Measurements from ENCODE around the gene CFAP65.
A peak's percentile ranks its signal among the peaks of the same experiment; 100 is the strongest.

CFAP65 gene

DNA sequence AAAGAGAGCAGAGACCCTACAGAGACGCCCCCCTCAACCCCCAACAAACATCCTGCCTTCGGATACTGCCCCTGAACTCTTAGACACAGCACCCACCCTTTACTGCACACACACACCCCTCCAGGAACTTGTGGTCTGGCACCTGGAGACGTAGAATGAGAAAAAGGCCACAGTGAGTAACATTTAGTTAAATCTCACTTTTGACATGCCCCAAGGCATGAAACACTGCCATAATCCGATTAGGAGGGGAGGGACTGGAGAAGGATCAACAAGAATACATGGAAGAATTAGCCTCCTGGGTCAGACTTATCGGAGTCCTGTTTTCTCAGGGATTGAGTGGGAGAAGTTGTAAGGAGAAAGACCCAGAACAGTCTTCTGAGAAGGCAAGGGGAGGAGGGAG is 77.7 kb downstream of the CFAP65 start:
- peaks cover 60% of the 10 kb centered on the region for H3K27me3 ChIP-seq (ENCODE audit: control insufficient read depth, insufficient read depth, low read length)
- H3K9ac ChIP-seq (ENCODE audit: low read length): peak overlapping the region; percentile 31
- peaks cover 18% of the 10 kb centered on the region for H3K4me1 ChIP-seq (ENCODE audit: control insufficient read depth, low read depth, low read length)
- no peaks in the 10 kb centered on the region for H3K36me3 ChIP-seq (ENCODE audit: control insufficient read depth, low read depth, low read length)
- H3K4me3 ChIP-seq (ENCODE audit: low read length): peak overlapping the region; percentile 67
- no peak overlapping the region for H3K27ac ChIP-seq (ENCODE audit: low read length)
- no peaks in the 10 kb centered on the region for H3K9me3 ChIP-seq (ENCODE audit: control insufficient read depth, low read depth, low read length)

DNA sequence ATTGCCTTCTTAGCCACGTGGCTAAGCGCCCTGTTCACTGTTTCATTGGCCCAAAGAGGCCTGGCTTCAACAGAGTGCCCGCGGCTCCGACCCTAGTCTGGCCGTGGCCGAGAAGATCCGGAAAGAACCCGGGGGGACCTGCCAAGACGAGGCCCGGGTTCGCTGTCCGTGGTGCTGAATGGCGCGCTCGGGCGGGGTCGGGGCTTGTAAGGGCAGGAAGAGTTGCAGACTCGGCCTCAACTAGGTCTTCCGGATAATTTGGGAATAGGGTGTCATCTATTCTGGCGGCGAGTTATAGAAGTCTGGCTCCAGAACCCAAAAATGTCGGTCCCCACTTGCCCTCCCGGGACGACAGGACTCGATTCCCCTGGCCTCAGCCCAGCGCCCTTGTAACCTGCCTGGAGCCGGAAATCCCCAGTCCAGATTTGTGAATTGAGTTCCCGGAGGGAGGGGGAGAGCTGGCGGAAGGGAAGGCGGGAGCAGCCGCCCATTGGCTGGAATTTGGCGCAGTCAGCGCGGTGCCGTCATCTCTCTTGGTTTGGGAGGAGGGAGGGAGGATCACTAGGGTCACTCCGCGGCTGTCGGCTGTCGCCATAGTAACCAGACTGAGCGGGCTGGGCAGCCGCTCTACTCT is 78.3 kb downstream of the CFAP65 start:
- peaks cover 60% of the 10 kb centered on the region for H3K27me3 ChIP-seq (ENCODE audit: control insufficient read depth, insufficient read depth, low read length)
- no peak overlapping the region for H3K27ac ChIP-seq (ENCODE audit: low read length)
- H3K4me3 ChIP-seq (ENCODE audit: low read length): peak overlapping the region; percentile 67

DNA sequence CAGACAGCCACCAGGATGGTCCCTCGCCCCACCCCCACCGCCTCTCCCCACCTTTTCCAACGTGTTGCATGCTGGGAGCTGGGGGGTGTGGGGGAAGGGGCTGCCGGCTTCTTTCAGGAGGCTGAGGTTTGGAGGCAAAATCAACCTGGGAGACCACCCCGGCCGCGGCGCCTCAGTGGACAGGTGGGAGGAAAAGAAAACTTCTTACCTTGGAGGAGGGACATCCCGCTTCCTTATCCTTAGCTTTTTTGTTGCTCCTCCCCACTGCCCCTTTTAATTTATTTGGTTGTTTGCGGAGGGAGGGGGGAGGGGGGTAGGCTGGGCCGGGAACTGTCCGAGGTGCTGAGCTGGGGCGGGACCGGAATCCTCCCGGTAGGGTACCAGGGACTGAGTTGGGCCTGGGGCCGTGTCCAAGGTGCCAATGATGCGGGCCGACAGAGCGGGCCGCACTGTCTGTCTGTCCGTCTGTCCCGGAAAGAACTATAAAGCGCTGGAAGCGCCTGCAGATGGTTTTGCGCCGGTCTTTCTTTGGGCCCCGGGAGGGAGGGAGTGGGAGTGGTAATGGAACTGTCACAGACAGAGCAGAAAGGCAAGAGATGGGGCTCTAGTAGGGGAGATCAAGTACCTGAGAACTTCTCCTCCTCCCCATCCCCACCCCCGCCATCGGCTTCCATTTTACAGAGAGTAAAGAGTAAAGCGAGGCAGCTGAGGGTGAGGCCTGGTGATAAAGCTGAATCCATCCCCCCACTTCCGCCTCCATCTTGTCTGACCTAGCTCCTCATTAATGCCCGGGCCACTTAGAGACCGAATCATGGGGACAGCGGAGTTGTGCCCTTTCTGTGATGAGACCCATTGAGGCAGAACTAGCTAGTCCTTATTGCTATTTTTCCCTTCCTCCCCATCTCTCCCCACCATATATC is 79.4 kb downstream of the CFAP65 start:
- Histone ChIP-seq H3K9ac (ENCODE audit: low read length) (no peak overlapping the region), H3K4me1 (ENCODE audit: control insufficient read depth, low read depth, low read length) (peaks cover 18% of the 10 kb centered on the region), H3K9me3 (ENCODE audit: control insufficient read depth, low read depth, low read length) (no peaks in the 10 kb centered on the region), H3K36me3 (ENCODE audit: control insufficient read depth, low read depth, low read length) (no peaks in the 10 kb centered on the region), H3K4me3 (ENCODE audit: low read length) (peak overlapping the region; percentile 0), H3K27ac (ENCODE audit: low read length) (no peak overlapping the region), H3K27me3 (ENCODE audit: control insufficient read depth, insufficient read depth, low read length) (peaks cover 63% of the 10 kb centered on the region)

More for the DNA sequence above, 78.3 kb downstream of the CFAP65 start:
- peaks cover 18% of the 10 kb centered on the region for H3K4me1 ChIP-seq (ENCODE audit: control insufficient read depth, low read depth, low read length)
- no peaks in the 10 kb centered on the region for H3K9me3 ChIP-seq (ENCODE audit: control insufficient read depth, low read depth, low read length)
- H3K9ac ChIP-seq (ENCODE audit: low read length): no peak overlapping the region
- no peaks in the 10 kb centered on the region for H3K36me3 ChIP-seq (ENCODE audit: control insufficient read depth, low read depth, low read length)

DNA sequence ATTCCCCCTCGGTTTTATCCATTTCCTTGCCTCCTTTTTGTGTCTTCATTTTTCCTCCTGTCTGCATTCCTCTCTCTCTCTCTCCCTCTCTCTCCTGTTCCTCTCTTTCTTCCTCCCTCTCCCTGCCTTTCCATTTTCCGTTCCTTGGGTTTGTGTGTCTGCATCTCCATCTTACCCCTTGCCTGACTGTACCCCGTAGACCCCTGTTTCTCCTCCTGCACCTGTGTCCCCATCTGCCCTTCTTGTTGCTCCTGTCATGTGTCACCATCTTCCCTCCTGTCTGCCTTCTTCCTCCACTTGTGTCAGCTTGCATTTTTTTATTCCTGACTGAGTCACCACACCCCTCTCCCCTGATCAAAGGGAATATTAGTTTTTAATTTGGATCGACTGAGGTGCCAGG is 80.1 kb downstream of the CFAP65 start:
- Histone ChIP-seq H3K4me3 (ENCODE audit: low read length) (peak overlapping the region; percentile 0), H3K36me3 (ENCODE audit: control insufficient read depth, low read depth, low read length) (no peaks in the 10 kb centered on the region), H3K27ac (ENCODE audit: low read length) (no peak overlapping the region), H3K27me3 (ENCODE audit: control insufficient read depth, insufficient read depth, low read length) (peaks cover 69% of the 10 kb centered on the region), H3K9ac (ENCODE audit: low read length) (no peak overlapping the region), H3K9me3 (ENCODE audit: control insufficient read depth, low read depth, low read length) (no peaks in the 10 kb centered on the region), H3K4me1 (ENCODE audit: control insufficient read depth, low read depth, low read length) (peaks cover 18% of the 10 kb centered on the region)

- Histone ChIP-seq H3K9me3 (ENCODE audit: control insufficient read depth, low read depth, low read length) (no peaks in the 10 kb centered on the region), H3K4me1 (ENCODE audit: control insufficient read depth, low read depth, low read length) (peaks cover 18% of the 10 kb centered on the region), H3K36me3 (ENCODE audit: control insufficient read depth, low read depth, low read length) (no peaks in the 10 kb centered on the region), H3K27ac (ENCODE audit: low read length) (no peak overlapping the region), H3K9ac (ENCODE audit: low read length) (no peak overlapping the region), H3K4me3 (ENCODE audit: low read length) (peak overlapping the region; percentile 0), H3K27me3 (ENCODE audit: control insufficient read depth, insufficient read depth, low read length) (peaks cover 71% of the 10 kb centered on the region)
Observed at GRCh38 chr2:218960309-218961165, 80.8 kb downstream of the CFAP65 start.

DNA sequence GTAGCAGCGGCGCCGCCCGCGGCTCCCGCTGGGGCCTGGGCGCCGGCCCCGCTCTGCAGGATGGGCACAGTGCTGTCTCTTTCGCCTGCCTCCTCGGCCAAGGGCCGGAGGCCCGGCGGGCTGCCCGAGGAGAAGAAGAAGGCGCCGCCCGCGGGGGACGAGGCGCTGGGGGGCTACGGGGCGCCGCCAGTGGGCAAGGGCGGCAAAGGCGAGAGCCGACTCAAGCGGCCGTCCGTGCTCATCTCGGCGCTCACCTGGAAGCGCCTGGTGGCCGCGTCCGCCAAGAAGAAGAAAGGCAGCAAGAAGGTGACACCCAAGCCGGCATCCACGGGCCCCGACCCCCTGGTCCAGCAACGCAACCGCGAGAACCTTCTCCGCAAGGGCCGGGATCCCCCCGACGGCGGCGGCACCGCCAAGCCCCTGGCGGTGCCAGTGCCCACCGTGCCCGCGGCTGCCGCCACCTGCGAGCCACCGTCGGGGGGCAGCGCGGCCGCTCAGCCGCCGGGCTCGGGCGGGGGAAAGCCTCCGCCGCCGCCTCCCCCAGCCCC is 81.5 kb downstream of the CFAP65 start:
- H3K36me3 ChIP-seq (ENCODE audit: control insufficient read depth, low read depth, low read length): no peaks in the 10 kb centered on the region
- H3K9me3 ChIP-seq (ENCODE audit: control insufficient read depth, low read depth, low read length): no peaks in the 10 kb centered on the region
- peaks cover 18% of the 10 kb centered on the region for H3K4me1 ChIP-seq (ENCODE audit: control insufficient read depth, low read depth, low read length)
- H3K9ac ChIP-seq (ENCODE audit: low read length): no peak overlapping the region
- H3K4me3 ChIP-seq (ENCODE audit: low read length): peak overlapping the region; percentile 61
- no peak overlapping the region for H3K27ac ChIP-seq (ENCODE audit: low read length)
- H3K27me3 ChIP-seq (ENCODE audit: control insufficient read depth, insufficient read depth, low read length): peaks cover 76% of the 10 kb centered on the region

- no peaks in the 10 kb centered on the region for H3K9me3 ChIP-seq (ENCODE audit: control insufficient read depth, low read depth, low read length)
- peaks cover 76% of the 10 kb centered on the region for H3K27me3 ChIP-seq (ENCODE audit: control insufficient read depth, insufficient read depth, low read length)
- no peaks in the 10 kb centered on the region for H3K36me3 ChIP-seq (ENCODE audit: control insufficient read depth, low read depth, low read length)
- no peak within 1 kb of the TSS for H3K9ac ChIP-seq (ENCODE audit: low read length)
- H3K4me3 ChIP-seq (ENCODE audit: low read length): peak within 1 kb of the TSS; percentile 61
- H3K27ac ChIP-seq (ENCODE audit: low read length): no peak within 1 kb of the TSS
- H3K4me1 ChIP-seq (ENCODE audit: control insufficient read depth, low read depth, low read length): peaks cover 14% of the 10 kb centered on the region
Observed at GRCh38 chr2:218959141-218959731, 82.1 kb downstream of the CFAP65 start, which contains the start of gene CDK5R2. CDK5R2 (plus strand) TSS chr2:218959666; CDS start chr2:218959821, 155 bp downstream.

DNA sequence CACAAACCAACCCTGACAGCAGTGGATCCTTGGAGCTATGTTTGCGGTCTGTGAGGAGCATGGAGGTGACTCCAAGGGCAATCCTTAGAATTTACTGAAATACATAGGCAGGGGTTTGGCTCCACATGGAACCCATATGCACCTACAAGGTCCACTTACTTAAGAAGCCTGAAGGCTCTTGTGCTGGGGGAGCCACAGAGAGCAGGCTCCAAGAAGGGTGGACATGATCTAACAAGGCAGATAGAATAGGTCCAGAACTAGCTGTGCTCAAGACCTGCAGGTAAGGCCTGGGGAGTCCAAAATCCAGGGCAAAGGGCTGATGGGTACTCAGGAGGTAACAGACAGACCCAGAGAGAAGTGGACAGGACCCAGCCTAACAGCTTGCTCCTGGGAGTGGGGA is 83.0 kb downstream of the CFAP65 start:
- Histone ChIP-seq H3K9me3 (ENCODE audit: control insufficient read depth, low read depth, low read length) (no peaks in the 10 kb centered on the region), H3K36me3 (ENCODE audit: control insufficient read depth, low read depth, low read length) (no peaks in the 10 kb centered on the region), H3K27me3 (ENCODE audit: control insufficient read depth, insufficient read depth, low read length) (peaks cover 72% of the 10 kb centered on the region), H3K9ac (ENCODE audit: low read length) (no peak overlapping the region), H3K4me3 (ENCODE audit: low read length) (no peak overlapping the region), H3K4me1 (ENCODE audit: control insufficient read depth, low read depth, low read length) (peaks cover 5% of the 10 kb centered on the region), H3K27ac (ENCODE audit: low read length) (no peak overlapping the region)

DNA sequence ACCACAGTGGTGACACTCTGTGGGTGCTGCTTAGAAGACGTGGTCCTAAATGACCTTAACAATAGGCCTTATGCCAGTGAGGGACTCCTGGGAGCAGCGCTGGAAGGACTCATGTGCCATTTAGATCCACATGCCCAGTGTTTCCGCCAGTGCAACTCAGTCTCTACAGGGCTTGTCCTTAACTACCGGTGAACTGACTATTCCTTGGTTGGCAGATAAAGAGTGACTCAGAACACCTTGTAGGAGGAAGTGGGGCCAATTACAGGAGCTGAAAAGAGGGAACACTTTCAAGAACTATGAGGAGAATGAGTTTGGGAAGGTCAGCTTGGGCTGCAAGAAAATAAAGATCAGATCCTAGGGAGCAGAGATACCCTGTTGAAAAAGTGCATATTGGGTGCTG is 83.6 kb downstream of the CFAP65 start:
- Histone ChIP-seq H3K4me3 (ENCODE audit: low read length) (no peak overlapping the region), H3K4me1 (ENCODE audit: control insufficient read depth, low read depth, low read length) (peaks cover 5% of the 10 kb centered on the region), H3K9me3 (ENCODE audit: control insufficient read depth, low read depth, low read length) (no peaks in the 10 kb centered on the region), H3K36me3 (ENCODE audit: control insufficient read depth, low read depth, low read length) (no peaks in the 10 kb centered on the region), H3K9ac (ENCODE audit: low read length) (no peak overlapping the region), H3K27ac (ENCODE audit: low read length) (no peak overlapping the region), H3K27me3 (ENCODE audit: control insufficient read depth, insufficient read depth, low read length) (peaks cover 71% of the 10 kb centered on the region)

DNA sequence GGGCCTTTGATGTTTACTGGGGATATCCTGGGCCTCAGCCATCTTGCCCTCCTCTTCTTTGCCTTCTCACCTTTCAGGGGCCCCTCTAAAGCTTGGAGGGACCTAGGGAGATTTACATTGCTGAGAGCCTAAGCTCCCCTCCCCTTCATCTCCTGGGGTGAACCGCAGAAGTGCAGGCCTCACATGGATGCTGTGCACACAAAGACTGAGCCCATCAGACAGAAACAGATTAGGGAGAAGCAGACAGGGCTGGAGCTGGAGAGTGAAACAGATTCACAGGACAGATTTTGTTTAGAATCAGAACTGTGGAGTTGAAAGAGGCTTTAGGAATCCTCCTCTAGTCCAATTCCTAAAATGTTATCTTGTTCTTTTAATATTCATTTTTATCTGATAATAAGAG is 85.3 kb downstream of the CFAP65 start:
- H3K4me3 ChIP-seq (ENCODE audit: low read length): no peak overlapping the region
- no peak overlapping the region for H3K27ac ChIP-seq (ENCODE audit: low read length)
- H3K36me3 ChIP-seq (ENCODE audit: control insufficient read depth, low read depth, low read length): no peaks in the 10 kb centered on the region
- peaks cover under 1% of the 10 kb centered on the region for H3K4me1 ChIP-seq (ENCODE audit: control insufficient read depth, low read depth, low read length)
- peaks cover 55% of the 10 kb centered on the region for H3K27me3 ChIP-seq (ENCODE audit: control insufficient read depth, insufficient read depth, low read length)
- H3K9ac ChIP-seq (ENCODE audit: low read length): no peak overlapping the region
- H3K9me3 ChIP-seq (ENCODE audit: control insufficient read depth, low read depth, low read length): no peaks in the 10 kb centered on the region
